Activated naive CD4-positive, alpha-beta T cell treated with anti-CD3 and anti-CD28 coated beads, Interleukin-2, amount 50 U/mL, for 72 hours (primary cell): ENCODE results near the gene SRR. TPM values are rescaled to one million over a fixed set of nuclear protein-coding genes. Genes with fewer than 3 reads are reported as not detected.

Source experiments
- ATAC-seq, 2 donors: fragments of 150-1000 bp; cut with Tn5 transposase; 2 replicates each; pipeline ENCODE4 v1.10.0; 2021; ENCODE audit warnings: mild to moderate bottlenecking in 2 of 2, moderate library complexity in 2 of 2
- DNase-seq, 2 donors: peaks; one replicate each; pipeline ENCODE4 v3.0.0; 2021 to 2022; ENCODE audit warnings: low spot score in 2 of 2
- H3K27ac Mint-ChIP-seq, 2 donors: one replicate each; pipeline ENCODE4 v1.8.0; 2022; ENCODE audit warnings: mild to moderate bottlenecking in 2 of 2, mixed read lengths in 2 of 2
- H3K36me3 Mint-ChIP-seq, 2 donors: one replicate each; pipeline ENCODE4 v1.8.0; 2022; ENCODE audit warnings: mixed read lengths in 2 of 2
- H3K9me3 Mint-ChIP-seq, 2 donors: one replicate each; pipeline ENCODE4 v1.8.0; 2022; ENCODE audit warnings: mixed read lengths in 2 of 2
- total RNA-seq, 2 donors: library from RNA; stranded (reverse); gene quantifications; one replicate each; pipeline ENCODE4 v1.2.3, GENCODE V29; 2022

SRR gene
- total RNA-seq, 2 donors from 2014 or later: 6.3 to 15.9 TPM

DNA sequence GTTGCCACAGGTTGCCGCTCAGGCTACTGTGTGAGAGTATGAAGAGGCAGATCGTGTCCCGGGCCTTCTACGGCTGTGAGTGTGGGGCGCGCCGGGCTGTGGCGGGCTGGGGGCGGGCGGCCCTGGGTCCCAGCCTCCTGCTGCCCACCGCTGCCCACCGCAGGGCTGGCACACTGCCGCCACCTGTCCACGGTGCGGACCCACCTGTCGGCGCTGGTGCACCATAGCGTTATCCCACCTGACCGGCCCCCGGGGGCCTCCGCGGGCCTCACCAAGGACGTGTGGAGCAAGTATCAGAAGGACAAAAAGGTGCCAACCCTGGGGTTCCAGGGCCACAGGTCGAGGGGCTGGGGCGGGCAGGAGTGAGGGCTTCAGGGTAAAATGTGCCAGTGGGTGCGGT, 68.4 kb downstream of the SRR start:
- H3K9me3 Mint-ChIP-seq: no peaks in the 10 kb centered on the region

DNA sequence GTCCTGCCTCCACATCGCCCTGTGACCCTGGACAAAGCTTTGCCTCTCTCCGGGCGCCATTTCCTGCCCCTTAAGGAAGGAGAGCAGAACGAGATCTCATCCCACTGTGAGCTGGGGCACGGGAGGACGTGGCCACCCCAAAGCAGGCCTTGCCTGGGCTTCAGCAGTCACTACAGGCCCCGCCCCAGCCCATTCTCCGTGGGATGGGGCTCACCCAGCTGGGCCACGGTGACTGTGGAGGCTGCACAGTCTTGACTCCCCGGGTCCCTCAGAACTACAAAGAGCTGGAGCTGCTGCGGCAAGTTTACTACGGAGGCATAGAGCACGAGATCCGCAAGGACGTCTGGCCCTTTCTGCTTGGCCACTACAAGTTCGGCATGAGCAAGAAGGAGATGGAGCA, 68.9 kb downstream of the SRR start:
- DNase-seq: no peak
- ATAC-seq: no peak
- Mint-ChIP-seq H3K27ac (no peak overlapping the region), H3K36me3 (no peaks in the 10 kb centered on the region), H3K9me3 (no peaks in the 10 kb centered on the region)

More for the DNA sequence above, 68.4 kb downstream of the SRR start:
- DNase-seq (no peak), ATAC-seq (no peak)
- Mint-ChIP-seq H3K27ac (no peak overlapping the region), H3K36me3 (no peaks in the 10 kb centered on the region)

DNA sequence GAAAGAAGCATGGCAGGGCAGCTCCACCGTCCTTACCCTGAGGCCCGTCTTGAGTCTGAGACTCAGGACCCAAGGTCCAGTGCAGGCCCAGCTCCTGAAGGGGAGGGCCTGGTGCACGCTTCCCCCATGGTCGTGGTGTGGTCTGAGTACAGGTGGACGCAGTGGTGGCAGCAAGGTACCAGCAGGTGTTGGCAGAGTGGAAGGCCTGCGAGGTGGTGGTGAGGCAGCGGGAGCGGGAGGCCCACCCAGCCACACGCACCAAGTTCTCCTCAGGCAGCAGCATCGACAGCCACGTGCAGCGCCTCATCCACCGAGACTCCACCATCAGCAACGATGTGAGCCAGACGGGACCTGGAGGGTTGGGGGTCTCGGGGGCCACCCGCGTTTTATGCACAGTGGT, 69.4 kb downstream of the SRR start:
- no peaks in the 10 kb centered on the region for H3K36me3 Mint-ChIP-seq
- H3K9me3 Mint-ChIP-seq: no peaks in the 10 kb centered on the region
- no peak for ATAC-seq

More for the DNA sequence above, 69.4 kb downstream of the SRR start:
- DNase-seq: no peak
- no peak overlapping the region for H3K27ac Mint-ChIP-seq

Other genes with a start within 250 kb of the SRR start
- gene HIC1, start 248.8 kb upstream of the SRR start, total RNA-seq: 10 to 100 TPM; 36.8 to 41.8 TPM
- 10 to 100 TPM; 40.1 to 45.2 TPM for gene SMG6, start 165 bp upstream of the SRR start, total RNA-seq
- gene TSR1, start 32.5 kb downstream of the SRR start, total RNA-seq: 10 to 100 TPM; 55.9 to 73.4 TPM
- 10 to 100 TPM; 27.8 to 50.1 TPM for gene SGSM2, start 33.6 kb downstream of the SRR start, total RNA-seq
- gene MNT, start 97.1 kb downstream of the SRR start, total RNA-seq: 10 to 100 TPM; 23.4 to 31.9 TPM
- 10 to 100 TPM; 41.3 to 50.7 TPM for gene METTL16, start 207.9 kb downstream of the SRR start, total RNA-seq